Activated T-helper 1 cell treated with anti-CD3 and anti-CD28 coated beads, Interleukin-12 subunit alpha, Interleukin-12 subunit beta, Interleukin-2, Interleukin-4 antibody, amounts not matched to agents 30 ng/mL and 10 ng/mL and 1 ng/mL, durations not matched to agents 14 hours and 24 hours and 36 hours (primary cell): ENCODE results near the gene TREM2. TPM values are rescaled to one million over a fixed set of nuclear protein-coding genes. Genes with fewer than 3 reads are reported as not detected.
A peak's percentile ranks its signal among the peaks of the same experiment; 100 is the strongest.

Experiments
- DNase-seq: peaks from one replicate; pipeline ENCODE4 v3.0.0; 2021; ENCODE audit warnings: low spot score
- H3K27ac Mint-ChIP-seq: one replicate; pipeline ENCODE4 v1.8.0; 2021; ENCODE audit warnings: mild to moderate bottlenecking, mixed read lengths
- H3K27me3 Mint-ChIP-seq: one replicate; pipeline ENCODE4 v1.8.0; 2022; ENCODE audit warnings: mild to moderate bottlenecking, moderate library complexity, mixed read lengths; ENCODE audit not compliant: insufficient read depth
- H3K36me3 Mint-ChIP-seq: one replicate; pipeline ENCODE4 v1.8.0; 2021; ENCODE audit warnings: low read depth, mixed read lengths
- H3K4me1 Mint-ChIP-seq: one replicate; pipeline ENCODE4 v1.8.0; 2021; ENCODE audit warnings: low read depth, mixed read lengths
- H3K4me3 Mint-ChIP-seq: one replicate; pipeline ENCODE4 v1.8.0; 2021; ENCODE audit warnings: mild to moderate bottlenecking, moderate library complexity, mixed read lengths
- H3K9me3 Mint-ChIP-seq: one replicate; pipeline ENCODE4 v1.8.0; 2021; ENCODE audit warnings: mixed read lengths
- intact Hi-C: fragments of 100-400 bp; cut with micrococcal nuclease; formaldehyde crosslinking; loops from one replicate; pipeline ENCODE4 v1.15.1; 2024
- total RNA-seq: library from RNA; stranded (reverse); gene quantifications from 2 replicates; pipeline ENCODE4 v1.2.3, GENCODE V29; 2022

The TREM2 gene
- total RNA-seq: not detected in 2 replicates

- intact Hi-C loops: no loop called here
- no peak within 1 kb of the TSS for H3K4me3 Mint-ChIP-seq
Observed at GRCh38 chr6:41162687-41163418, at the start of gene TREM2. TSS of gene TREM2 (minus strand) at chr6:41163116. CDS start at chr6:41163082, 34 bp downstream.

GRCh38 chr6:41209547-41210320, 46.8 kb upstream of the TREM2 start:
- intact Hi-C loops: no loop called here
- no peak for DNase-seq
- Mint-ChIP-seq H3K9me3 (peaks cover 21% of the 10 kb centered on the region), H3K4me3 (no peak overlapping the region), H3K27ac (no peak overlapping the region), H3K4me1 (peaks cover 14% of the 10 kb centered on the region), H3K27me3 (peaks cover 14% of the 10 kb centered on the region), H3K36me3 (peaks cover 8% of the 10 kb centered on the region)

More at GRCh38 chr6:41162687-41163418, at the start of gene TREM2:
- no peaks in the 10 kb centered on the region for H3K36me3 Mint-ChIP-seq
- H3K9me3 Mint-ChIP-seq: no peaks in the 10 kb centered on the region
- H3K27ac Mint-ChIP-seq: no peak within 1 kb of the TSS
- H3K4me1 Mint-ChIP-seq: no peaks in the 10 kb centered on the region
- peaks cover 17% of the 10 kb centered on the region for H3K27me3 Mint-ChIP-seq
- no peak for DNase-seq

- no peak overlapping the region for H3K27ac Mint-ChIP-seq
- peaks cover 14% of the 10 kb centered on the region for H3K4me1 Mint-ChIP-seq
- no peak for DNase-seq
- peaks cover 10% of the 10 kb centered on the region for H3K36me3 Mint-ChIP-seq
- intact Hi-C loops: no loop called here
- H3K27me3 Mint-ChIP-seq: peaks cover 11% of the 10 kb centered on the region
- H3K4me3 Mint-ChIP-seq: no peak overlapping the region
- H3K9me3 Mint-ChIP-seq: peaks cover 17% of the 10 kb centered on the region
Observed at GRCh38 chr6:41208439-41209106, 45.7 kb upstream of the TREM2 start.

- DNase-seq: no peak
- peaks cover 48% of the 10 kb centered on the region for H3K4me1 Mint-ChIP-seq
- H3K4me3 Mint-ChIP-seq: no peak overlapping the region
- H3K27ac Mint-ChIP-seq: no peak overlapping the region
- H3K27me3 Mint-ChIP-seq: no peaks in the 10 kb centered on the region
- H3K9me3 Mint-ChIP-seq: peaks cover 17% of the 10 kb centered on the region
- H3K36me3 Mint-ChIP-seq: peaks cover 13% of the 10 kb centered on the region
- intact Hi-C loops: no loop called here
Observed at GRCh38 chr6:41204156-41204555, 41.2 kb upstream of the TREM2 start.

- no peaks in the 10 kb centered on the region for H3K27me3 Mint-ChIP-seq
- H3K27ac Mint-ChIP-seq: peak overlapping the region; percentile 95
- no peak for DNase-seq
- peaks cover 50% of the 10 kb centered on the region for H3K4me1 Mint-ChIP-seq
- H3K4me3 Mint-ChIP-seq: peak overlapping the region; percentile 77
- intact Hi-C loops: no loop called here
- peaks cover 14% of the 10 kb centered on the region for H3K36me3 Mint-ChIP-seq
- H3K9me3 Mint-ChIP-seq: peaks cover 13% of the 10 kb centered on the region
Observed at GRCh38 chr6:41201764-41202173, 38.9 kb upstream of the TREM2 start.

- intact Hi-C loops: no loop called here
- H3K27me3 Mint-ChIP-seq: no peaks in the 10 kb centered on the region
- peaks cover 13% of the 10 kb centered on the region for H3K9me3 Mint-ChIP-seq
- DNase-seq: peak; percentile 21
- peak within 1 kb of the TSS; percentile 95 for H3K27ac Mint-ChIP-seq
- peaks cover 18% of the 10 kb centered on the region for H3K36me3 Mint-ChIP-seq
- peak within 1 kb of the TSS; percentile 77 for H3K4me3 Mint-ChIP-seq
- peaks cover 54% of the 10 kb centered on the region for H3K4me1 Mint-ChIP-seq
Observed at GRCh38 chr6:41200901-41201763, 38.2 kb upstream of the TREM2 start, which contains the start of gene TREML2. TSS of gene TREML2 (minus strand) at chr6:41201149. CDS start at chr6:41201008, 141 bp downstream.

GRCh38 chr6:41200296-41200900, 37.5 kb upstream of the TREM2 start:
- Mint-ChIP-seq H3K9me3 (peaks cover 12% of the 10 kb centered on the region), H3K27ac (peak overlapping the region; percentile 95), H3K4me1 (peaks cover 61% of the 10 kb centered on the region), H3K4me3 (peak overlapping the region; percentile 77), H3K36me3 (peaks cover 20% of the 10 kb centered on the region), H3K27me3 (no peaks in the 10 kb centered on the region)
- DNase-seq: peak; percentile 61
- intact Hi-C loops: no loop called here

GRCh38 chr6:41199552-41200246, 36.8 kb upstream of the TREM2 start:
- Mint-ChIP-seq H3K27me3 (no peaks in the 10 kb centered on the region), H3K4me1 (peaks cover 68% of the 10 kb centered on the region), H3K36me3 (peaks cover 21% of the 10 kb centered on the region), H3K9me3 (peaks cover 5% of the 10 kb centered on the region), H3K4me3 (peak overlapping the region; percentile 77), H3K27ac (peak overlapping the region; percentile 95)
- DNase-seq: no peak
- intact Hi-C loops: loop anchor here (5.0 kb wide), 1 partner anchor 127 kb away; the partner anchor contains the start of genes NFYA and OARD1

- no peak overlapping the region for H3K27ac Mint-ChIP-seq
- H3K27me3 Mint-ChIP-seq: no peaks in the 10 kb centered on the region
- no peaks in the 10 kb centered on the region for H3K9me3 Mint-ChIP-seq
- peaks cover 70% of the 10 kb centered on the region for H3K4me1 Mint-ChIP-seq
- no peak for DNase-seq
- intact Hi-C loops: loop anchor here (5.0 kb wide), 1 partner anchor 125 kb away; the partner anchor contains the start of genes NFYA and OARD1
- H3K4me3 Mint-ChIP-seq: no peak overlapping the region
- peaks cover 23% of the 10 kb centered on the region for H3K36me3 Mint-ChIP-seq
Observed at GRCh38 chr6:41197234-41197633, 34.3 kb upstream of the TREM2 start.

GRCh38 chr6:41194386-41194785, 31.5 kb upstream of the TREM2 start:
- intact Hi-C loops: no loop called here
- Mint-ChIP-seq H3K4me1 (peaks cover 42% of the 10 kb centered on the region), H3K27ac (no peak overlapping the region), H3K36me3 (peaks cover 42% of the 10 kb centered on the region), H3K4me3 (no peak overlapping the region), H3K9me3 (peaks cover 9% of the 10 kb centered on the region), H3K27me3 (no peaks in the 10 kb centered on the region)
- DNase-seq: no peak

GRCh38 chr6:41193884-41194283, 31.0 kb upstream of the TREM2 start:
- intact Hi-C loops: no loop called here
- peaks cover 41% of the 10 kb centered on the region for H3K36me3 Mint-ChIP-seq
- no peaks in the 10 kb centered on the region for H3K27me3 Mint-ChIP-seq
- no peak overlapping the region for H3K27ac Mint-ChIP-seq
- H3K4me1 Mint-ChIP-seq: peaks cover 38% of the 10 kb centered on the region
- no peak for DNase-seq
- H3K4me3 Mint-ChIP-seq: no peak overlapping the region
- peaks cover 12% of the 10 kb centered on the region for H3K9me3 Mint-ChIP-seq
